SK-N-MC (cell line): ENCODE measurements around the gene HCFC1.

Experiments
- EZH2 ChIP-seq: fragments of 200-600 bp; sonication (generic); IDR thresholded peaks from one replicate; pipeline ENCODE4 v1.6.1; 2017; ENCODE audit warnings: antibody characterized with exemption
- POLR2AphosphoS5 ChIP-seq: IDR thresholded peaks from 2 replicates; pipeline ENCODE4 v1.6.1; 2012; ENCODE audit warnings: mild to moderate bottlenecking, low read depth, low read length, borderline replicate concordance

- TF ChIP-seq POLR2AphosphoS5, result no peak
- TF ChIP-seq EZH2, result no peak
Observed at GRCh38 chrX:153931151-153931550, 40.5 kb downstream of the HCFC1 start.
